HCT116 (cell line): Measurements from ENCODE around the gene IL37.

Experiments used
- ELF1 ChIP-seq: IDR thresholded peaks from 2 replicates; pipeline ENCODE4 v1.6.1; 2012; ENCODE audit warnings: low read depth, borderline replicate concordance
- EZH2 ChIP-seq: fragments of 200-600 bp; sonication (generic); IDR thresholded peaks from 2 replicates; pipeline ENCODE4 v1.6.1; 2017; ENCODE audit warnings: antibody characterized with exemption, mixed run types
- EZH2phosphoT487 ChIP-seq: fragments of 200-600 bp; IDR thresholded peaks from 2 replicates; pipeline ENCODE4 v1.6.1; 2018; ENCODE audit warnings: antibody characterized with exemption, borderline replicate concordance
- JUND ChIP-seq: IDR thresholded peaks from 2 replicates; pipeline ENCODE4 v1.6.1; 2012
- POLR2A ChIP-seq: IDR thresholded peaks from 2 replicates; pipeline ENCODE4 v1.7.0; 2011; ENCODE audit warnings: borderline replicate concordance; ENCODE audit not compliant: insufficient read depth, insufficient read length; ENCODE audit errors: extremely low read depth
- POLR2AphosphoS5 ChIP-seq: IDR thresholded peaks from 2 replicates; pipeline ENCODE4 v1.6.1; 2011; ENCODE audit warnings: mild to moderate bottlenecking, low read depth, low read length, moderate library complexity
- RAD21 ChIP-seq: IDR thresholded peaks from 2 replicates; pipeline ENCODE4 v1.6.1; 2012; ENCODE audit warnings: low read depth, mild to moderate bottlenecking
- SIN3A ChIP-seq: IDR thresholded peaks from 2 replicates; pipeline ENCODE4 v1.6.1; 2012; ENCODE audit warnings: low read depth
- SP1 ChIP-seq: IDR thresholded peaks from 2 replicates; pipeline ENCODE4 v1.6.1; 2012; ENCODE audit warnings: low read depth
- YY1 ChIP-seq: IDR thresholded peaks from 2 replicates; pipeline ENCODE4 v1.6.1; 2011; ENCODE audit warnings: low read length, low read depth, moderate library complexity, mild to moderate bottlenecking; ENCODE audit not compliant: insufficient replicate concordance; ENCODE audit errors: extremely low read depth
- ZNF274 ChIP-seq: fragments of 200-500 bp; sonication (Bioruptor generic); IDR thresholded peaks from 2 replicates; pipeline ENCODE4 v1.6.1; 2014; ENCODE audit warnings: mild to moderate bottlenecking, low read depth, low read length, inconsistent platforms
- TF ChIP-seq, protein P1 (sequence below), 3 experiments: fragments of 200-600 bp in 1 of 3; sonication (generic) in 1 of 3; IDR thresholded peaks in 2 of 3; conservative IDR thresholded peaks in 1 of 3; 2 replicates each; pipeline ENCODE4 v1.5.1; 2012 to 2017; ENCODE audit warnings: low read depth in 2 of 3, low read length in 2 of 3, antibody characterized with exemption in 1 of 3, borderline replicate concordance in 1 of 3, control low read depth in 1 of 3, mild to moderate bottlenecking in 1 of 3, mixed read lengths in 1 of 3, mixed run types in 1 of 3, moderate library complexity in 1 of 3; ENCODE audit not compliant: insufficient read depth in 1 of 3

DNA sequence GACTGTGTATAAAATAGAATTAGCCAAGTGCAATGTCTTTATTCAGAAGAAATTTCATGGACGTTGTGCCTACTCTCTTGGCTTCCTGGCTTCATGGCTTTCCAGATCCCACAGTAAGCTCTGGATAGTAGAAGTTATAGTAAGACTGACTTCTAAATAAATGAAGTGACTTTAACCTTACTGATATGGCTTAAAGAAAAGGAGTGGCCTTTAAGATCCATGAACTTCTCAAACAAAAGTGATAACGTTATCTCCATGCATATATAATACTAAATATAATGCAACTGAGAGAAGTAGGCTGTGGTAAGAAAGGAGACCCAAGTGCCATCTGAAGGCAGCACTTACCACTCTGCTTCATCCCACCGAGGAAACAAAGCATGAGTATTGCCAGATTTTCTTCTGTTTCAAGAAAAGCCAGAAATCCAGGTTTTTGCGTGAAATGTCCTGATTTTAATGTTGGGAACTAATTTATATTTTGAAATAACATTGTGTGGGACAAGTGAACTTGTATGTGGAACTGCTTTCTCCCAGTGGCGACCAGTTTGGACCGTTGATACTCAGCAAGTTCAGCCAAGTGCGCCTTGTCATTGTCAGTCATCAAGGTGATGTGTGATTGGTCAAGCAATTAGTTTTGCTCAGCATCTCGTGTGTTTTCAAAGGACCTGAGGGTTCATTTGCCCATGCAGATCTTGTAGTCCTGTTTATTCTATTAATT lies 13.9 kb upstream of the IL37 start:
- TF ChIP-seq, protein P1, sequence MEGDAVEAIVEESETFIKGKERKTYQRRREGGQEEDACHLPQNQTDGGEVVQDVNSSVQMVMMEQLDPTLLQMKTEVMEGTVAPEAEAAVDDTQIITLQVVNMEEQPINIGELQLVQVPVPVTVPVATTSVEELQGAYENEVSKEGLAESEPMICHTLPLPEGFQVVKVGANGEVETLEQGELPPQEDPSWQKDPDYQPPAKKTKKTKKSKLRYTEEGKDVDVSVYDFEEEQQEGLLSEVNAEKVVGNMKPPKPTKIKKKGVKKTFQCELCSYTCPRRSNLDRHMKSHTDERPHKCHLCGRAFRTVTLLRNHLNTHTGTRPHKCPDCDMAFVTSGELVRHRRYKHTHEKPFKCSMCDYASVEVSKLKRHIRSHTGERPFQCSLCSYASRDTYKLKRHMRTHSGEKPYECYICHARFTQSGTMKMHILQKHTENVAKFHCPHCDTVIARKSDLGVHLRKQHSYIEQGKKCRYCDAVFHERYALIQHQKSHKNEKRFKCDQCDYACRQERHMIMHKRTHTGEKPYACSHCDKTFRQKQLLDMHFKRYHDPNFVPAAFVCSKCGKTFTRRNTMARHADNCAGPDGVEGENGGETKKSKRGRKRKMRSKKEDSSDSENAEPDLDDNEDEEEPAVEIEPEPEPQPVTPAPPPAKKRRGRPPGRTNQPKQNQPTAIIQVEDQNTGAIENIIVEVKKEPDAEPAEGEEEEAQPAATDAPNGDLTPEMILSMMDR (IDR thresholded peaks at IDR 0.05 in 2 of 3, conservative IDR thresholded peaks at IDR 0.05 in 1 of 3; ENCODE audit: borderline replicate concordance in 1 of 3, insufficient read depth in 1 of 3, low read depth in 2 of 3, low read length in 2 of 3), result no peak
- no peak for TF ChIP-seq RAD21
- TF ChIP-seq EZH2phosphoT487, result no peak
- TF ChIP-seq JUND, result no peak
- no peak for TF ChIP-seq POLR2A
- no peak for TF ChIP-seq POLR2AphosphoS5
- TF ChIP-seq ELF1, result no peak
- TF ChIP-seq SP1, result no peak
- TF ChIP-seq EZH2, result no peak
- TF ChIP-seq SIN3A, result no peak
- TF ChIP-seq YY1, result no peak
- no peak for TF ChIP-seq ZNF274
